HG03045 (cell line): ENCODE measurements around the gene EYS.
"Not testable (repeated sequence)": the region's sequence is repeated elsewhere in the genome, so short reads cannot be mapped to it uniquely, and the experiment has no call there.

ENCODE experiments used
- ATAC-seq: cut with Tn5 transposase; IDR thresholded peaks from one replicate; pipeline ENCODE4 v1.9.1; 2021; ENCODE audit warnings: mild to moderate bottlenecking, moderate library complexity; ENCODE audit not compliant: unreplicated experiment

EYS gene

GRCh38 chr6:63941747-63942470 is 1765.1 kb downstream of the EYS start:
- ATAC-seq: no peak

GRCh38 chr6:63940056-63940455 is 1767.0 kb downstream of the EYS start:
- ATAC-seq: no peak

- no peak for ATAC-seq
These were observed 1770.6 kb downstream of the EYS start for GRCh38 chr6:63936399-63936798.

GRCh38 chr6:63935732-63936131 is 1771.3 kb downstream of the EYS start:
- ATAC-seq: no peak

GRCh38 chr6:63933948-63934347 is 1773.1 kb downstream of the EYS start:
- not testable (repeated sequence) for ATAC-seq

GRCh38 chr6:63930848-63931247 is 1776.2 kb downstream of the EYS start:
- no peak for ATAC-seq

GRCh38 chr6:63929111-63929510 is 1777.9 kb downstream of the EYS start:
- ATAC-seq: no peak

- ATAC-seq: no peak
These were observed 1778.4 kb downstream of the EYS start for GRCh38 chr6:63928613-63929012.

- no peak for ATAC-seq
These were observed 1779.8 kb downstream of the EYS start for GRCh38 chr6:63926950-63927927.

GRCh38 chr6:63926258-63926780 is 1780.7 kb downstream of the EYS start:
- no peak for ATAC-seq

GRCh38 chr6:63923139-63923739 is 1783.8 kb downstream of the EYS start:
- peak; percentile 60 for ATAC-seq

GRCh38 chr6:63919556-63920110 is 1787.4 kb downstream of the EYS start:
- ATAC-seq: no peak

GRCh38 chr6:63912887-63913286 is 1794.1 kb downstream of the EYS start:
- ATAC-seq: no peak

GRCh38 chr6:63910863-63911551 is 1796.0 kb downstream of the EYS start:
- ATAC-seq: no peak

GRCh38 chr6:63904650-63905248 is 1802.3 kb downstream of the EYS start:
- no peak for ATAC-seq

- no peak for ATAC-seq
These were observed 1807.5 kb downstream of the EYS start for GRCh38 chr6:63899550-63899949.

- no peak for ATAC-seq
These were observed 1809.1 kb downstream of the EYS start for GRCh38 chr6:63897952-63898351.

GRCh38 chr6:63897459-63897858 is 1809.6 kb downstream of the EYS start:
- ATAC-seq: no peak

- ATAC-seq: no peak
These were observed 1818.6 kb downstream of the EYS start for GRCh38 chr6:63888416-63888815.

GRCh38 chr6:63887804-63888203 is 1819.2 kb downstream of the EYS start:
- ATAC-seq: not testable (repeated sequence)
